Measurements from ENCODE around the gene TREX2.

Gene TREX2

DNA sequence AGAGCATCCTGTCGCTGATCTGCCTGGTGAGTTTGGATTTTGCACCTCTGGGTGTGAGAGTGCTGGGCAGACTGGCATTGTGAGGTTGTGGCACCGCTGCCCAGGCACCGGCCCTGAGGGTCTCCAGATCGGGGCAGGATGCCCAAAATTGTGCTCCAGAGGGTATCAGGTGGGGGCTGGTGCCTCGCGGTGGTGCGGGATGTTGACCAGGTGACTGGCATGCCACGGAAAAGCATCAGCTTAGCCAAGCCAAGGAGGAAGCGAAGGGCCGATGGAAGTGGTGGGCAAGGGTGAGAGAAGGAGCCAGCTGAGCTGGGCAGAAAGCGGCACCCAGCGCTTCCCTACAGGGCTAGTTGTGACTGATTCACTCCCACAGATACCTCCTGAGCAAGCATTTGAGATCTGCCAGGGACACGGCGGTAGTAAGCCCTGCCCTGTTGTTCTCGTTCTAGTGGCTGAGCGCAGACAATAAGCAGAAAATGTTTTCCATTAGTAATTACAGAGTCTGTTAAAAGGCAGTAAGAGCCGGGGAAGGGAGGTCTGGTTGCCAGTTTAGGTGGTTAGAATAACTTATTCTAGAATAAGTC lies 33.8 kb downstream of the TREX2 start:
- no peak overlapping the region for H3K4me3 ChIP-seq (ENCODE audit: low read depth, low read length)
- TF ChIP-seq, protein P1, sequence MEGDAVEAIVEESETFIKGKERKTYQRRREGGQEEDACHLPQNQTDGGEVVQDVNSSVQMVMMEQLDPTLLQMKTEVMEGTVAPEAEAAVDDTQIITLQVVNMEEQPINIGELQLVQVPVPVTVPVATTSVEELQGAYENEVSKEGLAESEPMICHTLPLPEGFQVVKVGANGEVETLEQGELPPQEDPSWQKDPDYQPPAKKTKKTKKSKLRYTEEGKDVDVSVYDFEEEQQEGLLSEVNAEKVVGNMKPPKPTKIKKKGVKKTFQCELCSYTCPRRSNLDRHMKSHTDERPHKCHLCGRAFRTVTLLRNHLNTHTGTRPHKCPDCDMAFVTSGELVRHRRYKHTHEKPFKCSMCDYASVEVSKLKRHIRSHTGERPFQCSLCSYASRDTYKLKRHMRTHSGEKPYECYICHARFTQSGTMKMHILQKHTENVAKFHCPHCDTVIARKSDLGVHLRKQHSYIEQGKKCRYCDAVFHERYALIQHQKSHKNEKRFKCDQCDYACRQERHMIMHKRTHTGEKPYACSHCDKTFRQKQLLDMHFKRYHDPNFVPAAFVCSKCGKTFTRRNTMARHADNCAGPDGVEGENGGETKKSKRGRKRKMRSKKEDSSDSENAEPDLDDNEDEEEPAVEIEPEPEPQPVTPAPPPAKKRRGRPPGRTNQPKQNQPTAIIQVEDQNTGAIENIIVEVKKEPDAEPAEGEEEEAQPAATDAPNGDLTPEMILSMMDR (IDR thresholded peaks at IDR 0.05; ENCODE audit: low read depth, low read length) = no peak

DNA sequence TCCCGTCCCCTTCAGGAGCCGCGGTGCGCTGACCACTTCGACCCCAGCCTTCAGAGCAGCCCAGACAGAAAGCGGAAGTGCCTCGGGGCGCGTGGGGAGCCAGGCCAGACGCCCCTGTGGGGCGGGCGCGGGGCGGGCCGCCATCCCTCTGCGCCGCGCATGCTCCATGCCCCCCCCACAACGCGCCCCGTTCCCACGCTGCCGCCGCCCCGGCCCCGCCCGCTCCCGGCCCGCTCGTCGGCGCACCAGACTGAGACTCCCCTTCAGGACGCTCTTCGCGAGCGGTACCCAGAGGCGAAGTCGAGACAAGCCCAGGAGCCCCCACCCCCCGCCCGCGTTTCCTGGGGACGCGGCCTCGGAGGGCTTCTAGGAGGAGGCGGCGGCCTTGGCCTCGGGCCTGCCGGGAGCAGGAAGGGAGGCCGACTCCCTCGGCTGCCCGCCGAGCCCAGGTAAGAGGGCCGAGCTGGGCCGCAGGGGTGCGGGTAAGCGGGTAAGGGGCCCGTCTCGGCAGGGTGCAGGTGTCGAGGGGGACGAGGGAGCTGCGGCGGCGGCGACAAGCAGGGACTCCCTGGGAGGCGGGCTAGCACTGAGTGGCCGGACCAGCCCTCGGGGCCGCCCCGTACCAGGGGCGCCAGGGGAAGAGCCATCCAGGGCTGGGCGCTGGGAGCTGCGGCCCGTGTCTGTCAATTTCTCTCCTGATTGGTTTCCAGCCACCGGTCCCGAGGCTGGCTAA lies 34.4 kb downstream of the TREX2 start, which contains the start of gene ZFP92:
Gene ZFP92 (plus strand): TSS at position 218 of the 733 bp plus-strand sequence. CDS start 6,851 bp downstream, outside the sequence.
- no peak within 1 kb of the TSS for H3K4me3 ChIP-seq (ENCODE audit: low read depth, low read length)
- TF ChIP-seq, protein P1 (IDR thresholded peaks at IDR 0.05; ENCODE audit: low read depth, low read length) = no peak

DNA sequence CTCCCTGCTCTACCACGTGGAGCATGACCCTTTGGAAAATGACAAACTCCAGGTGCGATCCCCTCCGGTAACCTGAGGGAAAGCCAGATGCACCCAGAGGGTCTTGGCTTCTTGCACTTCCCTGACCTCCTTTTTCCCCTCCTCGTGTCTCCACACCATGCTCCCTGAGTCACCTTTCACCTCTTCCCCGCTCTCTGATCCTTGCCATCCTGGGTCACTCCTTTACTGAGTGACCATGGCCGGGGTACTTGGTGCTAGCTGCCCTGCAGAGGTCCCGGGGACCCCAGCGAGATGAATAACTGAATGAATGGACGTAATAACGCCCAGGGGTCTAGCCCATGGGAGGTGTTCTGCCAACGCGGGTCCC lies 35.0 kb downstream of the TREX2 start:
- no peak overlapping the region for H3K4me3 ChIP-seq (ENCODE audit: low read depth, low read length)
- TF ChIP-seq, protein P1 (IDR thresholded peaks at IDR 0.05; ENCODE audit: low read depth, low read length) = no peak

DNA sequence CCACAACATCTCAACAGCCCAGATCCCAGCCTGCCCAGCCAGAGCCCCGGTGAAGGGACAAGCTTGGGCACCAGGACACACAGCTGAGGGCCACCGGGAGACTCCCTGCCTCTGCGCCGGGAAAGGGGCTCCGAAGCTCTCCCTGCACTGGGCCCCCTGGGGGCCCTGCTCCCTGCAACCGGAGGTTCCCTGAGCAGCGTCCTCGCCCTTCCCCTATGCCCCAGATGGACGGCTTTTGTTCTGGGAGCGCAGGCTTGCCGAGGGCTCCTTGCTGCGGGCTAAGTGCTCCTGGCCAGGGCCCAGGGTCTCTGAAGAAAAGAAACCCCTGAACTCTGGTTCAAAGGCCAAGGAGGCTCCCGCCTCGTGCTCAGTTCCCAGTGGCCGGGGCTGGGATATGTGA lies 35.5 kb downstream of the TREX2 start:
- no peak overlapping the region for H3K4me3 ChIP-seq (ENCODE audit: low read depth, low read length)
- TF ChIP-seq, protein P1 (IDR thresholded peaks at IDR 0.05; ENCODE audit: low read depth, low read length) = no peak

DNA sequence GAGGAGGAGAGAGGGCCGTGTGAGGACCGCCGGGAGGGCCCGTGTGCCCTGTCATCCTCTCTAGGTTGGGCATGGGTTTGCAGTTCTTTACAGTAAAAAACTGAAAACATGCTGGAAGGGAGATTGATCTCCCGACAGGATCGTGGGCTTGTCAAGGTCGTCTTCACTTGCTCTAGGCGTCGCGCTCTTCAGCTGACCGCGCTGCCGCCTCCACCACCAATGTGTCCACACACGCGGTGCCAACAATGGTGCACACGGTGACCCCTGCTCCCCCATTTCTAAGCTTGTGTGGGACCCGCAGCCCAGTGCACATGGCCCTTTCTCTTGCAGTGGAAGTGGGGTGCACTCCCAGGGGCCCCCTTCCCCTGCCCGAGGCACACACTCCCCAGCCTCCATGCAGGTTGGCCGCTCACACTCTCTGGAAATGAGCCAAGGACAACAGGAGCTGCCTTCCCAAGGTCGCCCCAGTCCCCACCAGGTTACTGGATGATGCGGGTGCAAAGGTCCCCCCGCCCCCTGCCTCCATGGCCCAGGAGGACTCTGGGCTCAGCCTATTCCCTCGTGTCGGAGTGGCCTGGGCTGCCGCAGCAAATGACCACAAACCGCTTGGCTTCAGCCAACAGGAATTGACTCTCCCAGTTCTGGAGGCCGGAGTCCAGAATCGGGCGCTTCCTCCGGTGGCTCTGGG lies 36.3 kb downstream of the TREX2 start:
- no peak overlapping the region for H3K4me3 ChIP-seq (ENCODE audit: low read depth, low read length)
- TF ChIP-seq, protein P1 (IDR thresholded peaks at IDR 0.05; ENCODE audit: low read depth, low read length) = no peak

DNA sequence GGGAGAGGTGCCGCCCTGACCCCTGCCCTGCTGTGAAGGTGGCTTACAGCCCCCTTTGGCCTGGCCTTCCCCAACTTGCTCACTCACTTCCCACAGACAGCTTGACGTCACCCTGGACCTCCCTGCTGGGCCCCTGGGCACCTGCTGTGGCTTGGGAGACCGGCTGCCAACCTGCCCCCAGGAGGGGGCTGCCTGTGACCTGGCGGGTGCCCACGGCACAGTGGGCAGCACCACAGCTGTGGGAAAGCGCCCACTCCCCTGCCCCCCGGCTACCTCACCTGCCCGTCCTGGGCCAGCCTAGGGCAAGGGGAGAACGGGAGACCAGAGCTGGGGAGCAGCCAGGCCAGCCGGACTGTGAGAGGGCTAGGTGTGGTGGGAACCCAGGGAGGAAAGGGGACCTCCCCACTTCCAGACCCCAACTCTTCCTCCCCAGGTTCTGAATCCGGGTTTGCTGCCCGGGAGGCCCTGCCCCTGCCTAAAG lies 36.9 kb downstream of the TREX2 start:
- no peak overlapping the region for H3K4me3 ChIP-seq (ENCODE audit: low read depth, low read length)
- TF ChIP-seq, protein P1 (IDR thresholded peaks at IDR 0.05; ENCODE audit: low read depth, low read length) = no peak
